Gastroesophageal sphincter (tissue), 4 donors: ENCODE data around the gene ZNF554. TPM values are rescaled to one million over a fixed set of nuclear protein-coding genes. Genes with fewer than 3 reads are reported as not detected.

ENCODE experiments used
- ATAC-seq: fragments of 150-250 bp; one replicate; pipeline ENCODE4 v1.9.1; 2016; ENCODE audit warnings: mild to moderate bottlenecking, moderate library complexity
- H3K27ac ChIP-seq, 4 donors: fragments of 200-600 bp; sonication (generic) in 3 of 4; 1 replicate in 3 of 4; 2 replicates in 1 of 4; pipeline ENCODE4 v1.5.1; 2016 to 2019
- H3K27me3 ChIP-seq: fragments of 200-600 bp; sonication (generic); one replicate; pipeline ENCODE4 v1.5.1; 2019
- H3K36me3 ChIP-seq, 2 donors: fragments of 200-600 bp; sonication (generic); one replicate each; pipeline ENCODE4 v1.5.1; 2019; ENCODE audit warnings: control low read depth in 1 of 2
- H3K4me1 ChIP-seq, 3 donors: fragments of 200-600 bp; sonication (generic); 1 replicate in 2 of 3; 2 replicates in 1 of 3; pipeline ENCODE4 v1.5.1; 2016 to 2019; ENCODE audit warnings: control low read depth in 2 of 3
- H3K4me3 ChIP-seq, 2 donors: fragments of 200-600 bp; sonication (generic); one replicate each; pipeline ENCODE4 v1.5.1; 2019; ENCODE audit warnings: mild to moderate bottlenecking in 1 of 2, moderate library complexity in 1 of 2
- H3K9me3 ChIP-seq, 3 donors: fragments of 200-600 bp; sonication (generic); one replicate each; pipeline ENCODE4 v1.5.1; 2017 to 2019; ENCODE audit warnings: control low read depth in 2 of 3
- CTCF ChIP-seq, 4 experiments: fragments of 200-600 bp in 2 of 4; fragments of 450-650 bp in 2 of 4; sonication (generic) in 1 of 4; IDR thresholded peaks; one replicate each; pipeline ENCODE4 v1.5.1; 2017 to 2019; ENCODE audit warnings: antibody characterized with exemption in 4 of 4, mild to moderate bottlenecking in 2 of 4, moderate library complexity in 2 of 4
- EP300 ChIP-seq: sonication (generic); formaldehyde crosslinking; IDR thresholded peaks from one replicate; pipeline ENCODE4 v1.6.1; 2017; ENCODE audit warnings: antibody characterized with exemption, mild to moderate bottlenecking
- POLR2A ChIP-seq, 2 donors: fragments of 450-650 bp; IDR thresholded peaks; one replicate each; pipeline ENCODE4 v1.6.1; 2017; ENCODE audit warnings: antibody characterized with exemption in 2 of 2, mild to moderate bottlenecking in 2 of 2, moderate library complexity in 1 of 2
- POLR2AphosphoS5 ChIP-seq: sonication (generic); formaldehyde crosslinking; IDR thresholded peaks from one replicate; pipeline ENCODE4 v1.6.1; 2017; ENCODE audit warnings: antibody characterized with exemption
- WGBS, 2 donors: methylation state at CpG; one replicate each; pipeline ENCODE4 v1.1.5; 2018; ENCODE audit warnings: low coverage in 1 of 2; 5-methylcytosine and 5-hydroxymethylcytosine counted together
- total RNA-seq, 4 donors: library from RNA; depleted of rRNA; stranded (reverse); fragments of >200 nt; gene quantifications; one replicate each; pipeline ENCODE4 v1.1.0, GENCODE V29; 2016

Gene ZNF554
- total RNA-seq, 4 donors from 2014 or later: 3.5 to 7.8 (median 5.5) TPM

DNA sequence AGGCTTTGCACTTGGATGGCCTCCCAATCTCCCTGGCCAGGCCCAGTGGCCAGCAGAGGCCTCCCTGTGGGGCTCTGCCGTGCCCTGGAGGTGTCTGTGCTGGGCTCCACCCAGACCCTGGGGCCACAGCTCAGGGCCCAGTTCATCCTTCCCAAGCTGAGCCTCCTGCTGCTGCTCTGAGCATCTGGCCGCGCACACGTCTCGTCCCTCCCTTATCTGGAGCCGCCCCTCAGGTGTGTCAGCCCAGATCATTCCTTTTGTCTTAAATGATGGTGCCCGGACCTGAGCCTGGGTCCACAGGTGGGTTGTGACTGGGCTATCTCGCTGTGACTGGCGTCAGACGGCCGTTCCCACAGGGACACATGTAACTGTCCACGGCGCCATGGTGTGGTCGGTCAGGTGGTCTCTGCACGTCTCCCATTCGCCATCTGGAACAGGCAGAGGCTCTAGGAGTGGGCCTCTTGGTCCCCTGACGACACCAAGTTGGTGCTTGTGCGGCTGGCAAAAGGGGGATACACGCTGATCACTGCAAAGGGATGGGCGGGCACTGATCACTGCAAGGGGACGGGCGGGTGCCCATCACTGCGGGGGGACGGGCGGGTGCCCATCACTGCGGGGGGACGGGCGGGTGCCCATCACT lies 14.3 kb upstream of the ZNF554 start:
- Histone ChIP-seq H3K4me1 (no peaks in the 10 kb centered on the region), H3K27me3 (no peaks in the 10 kb centered on the region), H3K27ac (no peak overlapping the region), H3K36me3 (peaks cover 0 to 96% of the 10 kb centered on the region in 2 donors), H3K9me3 (no peaks in the 10 kb centered on the region), H3K4me3 (no peak overlapping the region)
- 100% methylated on average over 5 of the region's 28 CpGs; no CpG with 5 or more reads in 1 of the 2 donors for WGBS, 2 donors
- TF ChIP-seq POLR2A (IDR thresholded peaks at IDR 0.05) (no peak), EP300 (no peak), POLR2AphosphoS5 (no peak), CTCF (IDR thresholded peaks at IDR 0.05) (no peak)
- ATAC-seq: no peak

- H3K27me3 ChIP-seq: no peaks in the 10 kb centered on the region
- WGBS, 2 donors: 92% methylated on average over 5 of the region's 23 CpGs; no CpG with 5 or more reads in 1 of the 2 donors
- TF ChIP-seq EP300 (no peak), CTCF (IDR thresholded peaks at IDR 0.05) (no peak), POLR2A (IDR thresholded peaks at IDR 0.05) (no peak), POLR2AphosphoS5 (no peak)
- H3K4me1 ChIP-seq: no peaks in the 10 kb centered on the region
- peaks cover 0 to 96% of the 10 kb centered on the region in 2 donors for H3K36me3 ChIP-seq
- H3K9me3 ChIP-seq: no peaks in the 10 kb centered on the region
- ATAC-seq: no peak
- H3K27ac ChIP-seq: no peak overlapping the region
- H3K4me3 ChIP-seq: no peak overlapping the region
Observed at GRCh38 chr19:2805991-2806649, 13.5 kb upstream of the ZNF554 start.

- Histone ChIP-seq H3K4me3 (no peak overlapping the region), H3K36me3 (peaks cover 0 to 96% of the 10 kb centered on the region in 2 donors), H3K27ac (no peak overlapping the region), H3K27me3 (no peaks in the 10 kb centered on the region), H3K4me1 (no peaks in the 10 kb centered on the region), H3K9me3 (no peaks in the 10 kb centered on the region)
- WGBS, 2 donors: 90% methylated on average over 2 of the region's 34 CpGs; no CpG with 5 or more reads in 1 of the 2 donors
- no peak for TF ChIP-seq EP300
- no peak for TF ChIP-seq POLR2AphosphoS5
- no peak for TF ChIP-seq POLR2A (IDR thresholded peaks at IDR 0.05)
- TF ChIP-seq CTCF (IDR thresholded peaks at IDR 0.05): no peak
- no peak for ATAC-seq
Observed at GRCh38 chr19:2806736-2807378, 12.8 kb upstream of the ZNF554 start.

- Histone ChIP-seq H3K4me1 (no peaks in the 10 kb centered on the region), H3K9me3 (no peaks in the 10 kb centered on the region), H3K27me3 (no peaks in the 10 kb centered on the region), H3K36me3 (peaks cover 0 to 97% of the 10 kb centered on the region in 2 donors), H3K4me3 (no peak overlapping the region), H3K27ac (no peak overlapping the region)
- TF ChIP-seq CTCF (IDR thresholded peaks at IDR 0.05) (no peak), EP300 (no peak), POLR2A (IDR thresholded peaks at IDR 0.05) (no peak), POLR2AphosphoS5 (no peak)
- WGBS, 2 donors: no CpG with 5 or more reads among the region's 56 CpGs
- no peak for ATAC-seq
Observed at GRCh38 chr19:2807379-2808128, 12.1 kb upstream of the ZNF554 start.
